ENCODE measurements around the gene ACSM6. TPM values are rescaled to one million over a fixed set of nuclear protein-coding genes. Genes with fewer than 3 reads are reported as not detected.
A peak's percentile ranks its signal among the peaks of the same experiment; 100 is the strongest.

The ACSM6 gene
- total and polyA plus RNA-seq, 2 of the 8 experiments (the other 6 are each of a cell fraction or from before 2014, with no cell fraction given), result 0.33 TPM; not detected in 1

DNA sequence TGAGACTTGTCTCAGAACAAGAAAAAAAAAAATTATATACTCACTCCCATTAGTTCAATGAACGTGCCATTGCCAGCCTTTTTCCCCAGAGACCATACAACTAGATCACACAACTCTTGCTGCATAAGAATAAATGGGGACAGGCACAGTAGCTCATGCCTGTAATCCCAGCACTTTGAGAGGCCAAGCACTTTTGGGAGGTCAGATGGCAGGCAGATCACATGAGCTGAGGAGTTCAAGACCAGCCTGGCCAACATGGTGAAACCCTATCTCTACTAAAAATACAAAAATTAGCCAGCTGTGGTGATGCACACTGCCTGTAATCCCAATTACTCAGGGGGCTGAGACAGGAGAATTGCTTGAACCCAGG lies 83.1 kb downstream of the ACSM6 start:
- Histone ChIP-seq H3K56ac (replicated peaks; ENCODE audit: insufficient read length, low read depth, low read length) (no peak overlapping the region), H3K36me3 (ENCODE audit: control insufficient read depth in 2 of 4, insufficient read depth in 4 of 4, low read length in 3 of 4) (no peaks in the 10 kb centered on the region), H2BK120ac (replicated peaks; ENCODE audit: low read depth, low read length) (no peak overlapping the region), H3K4me1 (replicated peaks in 1 of 4; ENCODE audit: control insufficient read depth in 3 of 4, insufficient read depth in 4 of 4, low read length in 3 of 4) (peaks cover 0 to 22% (median 8%) of the 10 kb centered on the region in 4 experiments; a peak in 3 of 7 replicates), H3K14ac (ENCODE audit: insufficient read length) (no peak overlapping the region), H4K20me1 (replicated peaks in 1 of 2; ENCODE audit: control insufficient read depth in 1 of 2, insufficient read depth in 2 of 2, low read length in 2 of 2) (peaks cover 0 to 4% of the 10 kb centered on the region in 2 experiments), H3K79me1 (ENCODE audit: low read depth, low read length) (peaks cover 13% of the 10 kb centered on the region), H4K5ac (ENCODE audit: insufficient read length, low read depth, low read length) (no peak overlapping the region), H3K27me3 (replicated peaks in 1 of 4; ENCODE audit: control insufficient read depth in 3 of 4, extremely low read depth in 1 of 4, insufficient read depth in 3 of 4, low read length in 3 of 4) (no peaks in the 10 kb centered on the region), H3K4ac (replicated peaks; ENCODE audit: insufficient read length, low read depth, low read length) (no peak overlapping the region), H2AFZ (ENCODE audit: low read length) (no peak overlapping the region), H2BK12ac (ENCODE audit: low read depth, low read length) (no peak overlapping the region), H4K91ac (replicated peaks; ENCODE audit: insufficient read length, low read length) (no peak overlapping the region), H3K4me2 (ENCODE audit: insufficient read depth in 1 of 2, low read depth in 2 of 2, low read length in 2 of 2) (no peak overlapping the region), H2BK20ac (ENCODE audit: low read length) (no peak overlapping the region), H2BK5ac (ENCODE audit: low read depth, low read length) (no peak overlapping the region), H3K23me2 (ENCODE audit: low read depth, low read length) (no peaks in the 10 kb centered on the region), H3K23ac (ENCODE audit: insufficient read length) (no peak overlapping the region), H2BK15ac (ENCODE audit: low read length) (no peak overlapping the region), H3K79me2 (ENCODE audit: control insufficient read depth in 1 of 2, insufficient read depth in 2 of 2, low read length in 2 of 2) (peaks cover 27 to 94% of the 10 kb centered on the region in 2 experiments), H3K9me3 (ENCODE audit: insufficient read depth in 2 of 2, low read depth in 1 of 2, low read length in 1 of 2) (no peaks in the 10 kb centered on the region), H3K9ac (replicated peaks in 1 of 4; ENCODE audit: extremely low read depth in 1 of 4, low read depth in 3 of 4, low read length in 3 of 4) (no peak overlapping the region), H2AK5ac (ENCODE audit: low read depth, low read length) (no peak overlapping the region), H3K4me3 (ENCODE audit: extremely low read depth in 1 of 4, insufficient read depth in 2 of 4, low read depth in 3 of 4, low read length in 4 of 4) (no peak overlapping the region), H4K8ac (ENCODE audit: extremely low read depth, insufficient read depth, low read length) (no peak overlapping the region), H3K27ac (ENCODE audit: low read depth, low read length) (no peak overlapping the region), H3K18ac (ENCODE audit: extremely low read depth, low read length) (no peak overlapping the region)
- 89% methylated on average over 1 of the region's 1 CpG; no CpG with 5 or more reads in 1 of the 2 experiments for WGBS, 2 experiments (ENCODE audit: extremely low coverage in 1 of 2, insufficient coverage in 1 of 2, insufficient read length in 1 of 2, insufficient replicate concordance in 2 of 2, low coverage in 1 of 2, low lambda C conversion rate in 2 of 2, missing lambda C conversion rate in 1 of 2)
- no peak for TF ChIP-seq NANOG (IDR thresholded peaks at IDR 0.05; ENCODE audit: insufficient read depth, low read depth, low read length, poor library complexity, severe bottlenecking)
- no peak for TF ChIP-seq HDAC2 (IDR thresholded peaks at IDR 0.05; ENCODE audit: borderline replicate concordance in 1 of 2, low read depth in 2 of 2, low read length in 2 of 2)
- no peak for TF ChIP-seq SAP30 (IDR thresholded peaks at IDR 0.05; ENCODE audit: insufficient read depth, insufficient replicate concordance, low read length)
- no peak for TF ChIP-seq CREB1 (IDR thresholded peaks at IDR 0.05)
- TF ChIP-seq RXRA (IDR thresholded peaks at IDR 0.05; ENCODE audit: insufficient read depth, low read depth, low read length), result no peak
- TF ChIP-seq, protein P1, sequence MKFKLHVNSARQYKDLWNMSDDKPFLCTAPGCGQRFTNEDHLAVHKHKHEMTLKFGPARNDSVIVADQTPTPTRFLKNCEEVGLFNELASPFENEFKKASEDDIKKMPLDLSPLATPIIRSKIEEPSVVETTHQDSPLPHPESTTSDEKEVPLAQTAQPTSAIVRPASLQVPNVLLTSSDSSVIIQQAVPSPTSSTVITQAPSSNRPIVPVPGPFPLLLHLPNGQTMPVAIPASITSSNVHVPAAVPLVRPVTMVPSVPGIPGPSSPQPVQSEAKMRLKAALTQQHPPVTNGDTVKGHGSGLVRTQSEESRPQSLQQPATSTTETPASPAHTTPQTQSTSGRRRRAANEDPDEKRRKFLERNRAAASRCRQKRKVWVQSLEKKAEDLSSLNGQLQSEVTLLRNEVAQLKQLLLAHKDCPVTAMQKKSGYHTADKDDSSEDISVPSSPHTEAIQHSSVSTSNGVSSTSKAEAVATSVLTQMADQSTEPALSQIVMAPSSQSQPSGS (IDR thresholded peaks at IDR 0.05; ENCODE audit: low read length), result no peak
- TF ChIP-seq PHF8 (conservative IDR thresholded peaks at IDR 0.05; ENCODE audit: low read depth, low read length), result no peak
- TF ChIP-seq EGR1 (IDR thresholded peaks at IDR 0.05; ENCODE audit: borderline replicate concordance, low read depth, low read length), result no peak
- no peak for TF ChIP-seq SIN3A (conservative IDR thresholded peaks at IDR 0.05 in 1 of 2, IDR thresholded peaks at IDR 0.05 in 1 of 2; ENCODE audit: low read depth in 1 of 2, low read length in 2 of 2)
- no peak for TF ChIP-seq RNF2 (IDR thresholded peaks at IDR 0.05; ENCODE audit: borderline replicate concordance, low read depth, low read length, missing control alignments, poor library complexity, severe bottlenecking)
- POLR2A ChIA-PET (ENCODE audit: partially characterized antibody), result interaction anchor here (4.1 kb wide), 1 partner anchor 11 kb away, joined by 18 read pairs; no protein-coding TSS in a partner anchor
- CTCF ChIA-PET (ENCODE audit: partially characterized antibody), result interaction anchor here (0.7 to 4.1 kb wide), 6 partner anchors 11 to 86 kb away, joined by 3 to 23 read pairs (median 6); no protein-coding TSS in a partner anchor
- peak in 1 of 2 experiments; percentile 23 for DNase-seq (ENCODE audit: low read depth in 1 of 2, low spot score in 2 of 2)
- no peak for FAIRE-seq

Measured in H1 (cell line).